Esophagus muscularis mucosa (tissue), 4 donors: Measurements from ENCODE around the gene NCKIPSD. TPM values are rescaled to one million over a fixed set of nuclear protein-coding genes. Genes with fewer than 3 reads are reported as not detected.

Experiments used
- DNase-seq: peaks from one replicate; pipeline ENCODE4 v3.0.0-alpha.2; 2017; ENCODE audit errors: extremely low spot score
- H3K27ac ChIP-seq, 4 donors: fragments of 200-600 bp; sonication (generic); replicated peaks in 1 of 4; 1 replicate in 3 of 4; 2 replicates in 1 of 4; pipeline ENCODE4 v1.5.1; 2016 to 2019; ENCODE audit warnings: mild to moderate bottlenecking in 1 of 4
- H3K27me3 ChIP-seq, 4 donors: fragments of 200-600 bp; sonication (generic); one replicate each; pipeline versions ENCODE4 v1.5.1 to v1.6.0; 2016 to 2019
- H3K36me3 ChIP-seq, 4 donors: fragments of 200-600 bp; sonication (generic); one replicate each; pipeline ENCODE4 v1.5.1; 2016 to 2019
- H3K4me1 ChIP-seq, 4 donors: fragments of 200-600 bp; sonication (generic); one replicate each; pipeline ENCODE4 v1.5.1; 2016 to 2019
- H3K4me3 ChIP-seq, 4 donors: fragments of 200-600 bp; sonication (generic); 1 replicate in 2 of 4; 2 replicates in 2 of 4; pipeline ENCODE4 v1.5.1; 2016 to 2019; ENCODE audit warnings: mild to moderate bottlenecking in 4 of 4, moderate library complexity in 1 of 4
- H3K9me3 ChIP-seq, 4 donors: fragments of 200-600 bp; sonication (generic); 1 replicate in 3 of 4; 2 replicates in 1 of 4; pipeline ENCODE4 v1.5.1; 2016 to 2019
- EP300 ChIP-seq: sonication (generic); formaldehyde crosslinking; IDR thresholded peaks from one replicate; pipeline ENCODE4 v1.6.1; 2017; ENCODE audit warnings: antibody characterized with exemption
- POLR2A ChIP-seq: fragments of 450-650 bp; IDR thresholded peaks from one replicate; pipeline ENCODE4 v1.6.1; 2017; ENCODE audit warnings: antibody characterized with exemption, moderate library complexity, mild to moderate bottlenecking, low read depth
- POLR2AphosphoS5 ChIP-seq, 2 donors: sonication (generic); formaldehyde crosslinking; IDR thresholded peaks; one replicate each; pipeline ENCODE4 v1.6.1; 2017; ENCODE audit warnings: antibody characterized with exemption in 2 of 2
- WGBS: methylation state at CpG from one replicate; pipeline ENCODE4 v1.1.5; 2018; 5-methylcytosine and 5-hydroxymethylcytosine counted together
- intact Hi-C: fragments of 100-400 bp; cut with DNase I; formaldehyde crosslinking; loops from one replicate; pipeline ENCODE4 v1.15.1; 2023
- total RNA-seq, 4 donors: library from RNA; depleted of rRNA; stranded (reverse); fragments of >200 nt; gene quantifications; one replicate each; pipeline versions ENCODE4 v1.1.0 to v1.2.1, GENCODE V29; 2016
- TF ChIP-seq, protein P1 (sequence below), 3 experiments: fragments of 200-600 bp in 2 of 3; fragments of 450-650 bp in 1 of 3; sonication (generic) in 2 of 3; IDR thresholded peaks; one replicate each; pipeline ENCODE4 v1.5.1; 2017 to 2019; ENCODE audit warnings: antibody characterized with exemption in 3 of 3, mild to moderate bottlenecking in 2 of 3, moderate library complexity in 1 of 3

NCKIPSD gene
- total RNA-seq, 4 donors from 2014 or later: 18.9 to 34.7 (median 29.1) TPM

GRCh38 chr3:48700731-48701405, 15.2 kb upstream of the NCKIPSD start:
- intact Hi-C loops: no loop called here
- H3K27ac ChIP-seq: no peak overlapping the region
- DNase-seq: no peak
- peaks cover 6 to 42% (median 27%) of the 10 kb centered on the region in 4 donors for H3K36me3 ChIP-seq
- H3K4me1 ChIP-seq: peaks cover 20 to 43% (median 34%) of the 10 kb centered on the region in 4 donors
- no peaks in the 10 kb centered on the region for H3K9me3 ChIP-seq
- WGBS: 88% methylated on average over 9 of the region's 11 CpGs
- H3K27me3 ChIP-seq: no peaks in the 10 kb centered on the region
- no peak overlapping the region for H3K4me3 ChIP-seq
- TF ChIP-seq, protein P1, sequence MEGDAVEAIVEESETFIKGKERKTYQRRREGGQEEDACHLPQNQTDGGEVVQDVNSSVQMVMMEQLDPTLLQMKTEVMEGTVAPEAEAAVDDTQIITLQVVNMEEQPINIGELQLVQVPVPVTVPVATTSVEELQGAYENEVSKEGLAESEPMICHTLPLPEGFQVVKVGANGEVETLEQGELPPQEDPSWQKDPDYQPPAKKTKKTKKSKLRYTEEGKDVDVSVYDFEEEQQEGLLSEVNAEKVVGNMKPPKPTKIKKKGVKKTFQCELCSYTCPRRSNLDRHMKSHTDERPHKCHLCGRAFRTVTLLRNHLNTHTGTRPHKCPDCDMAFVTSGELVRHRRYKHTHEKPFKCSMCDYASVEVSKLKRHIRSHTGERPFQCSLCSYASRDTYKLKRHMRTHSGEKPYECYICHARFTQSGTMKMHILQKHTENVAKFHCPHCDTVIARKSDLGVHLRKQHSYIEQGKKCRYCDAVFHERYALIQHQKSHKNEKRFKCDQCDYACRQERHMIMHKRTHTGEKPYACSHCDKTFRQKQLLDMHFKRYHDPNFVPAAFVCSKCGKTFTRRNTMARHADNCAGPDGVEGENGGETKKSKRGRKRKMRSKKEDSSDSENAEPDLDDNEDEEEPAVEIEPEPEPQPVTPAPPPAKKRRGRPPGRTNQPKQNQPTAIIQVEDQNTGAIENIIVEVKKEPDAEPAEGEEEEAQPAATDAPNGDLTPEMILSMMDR (IDR thresholded peaks at IDR 0.05): no peak
- no peak for TF ChIP-seq POLR2AphosphoS5 (IDR thresholded peaks at IDR 0.05)
- no peak for TF ChIP-seq EP300
- TF ChIP-seq POLR2A: no peak

DNA sequence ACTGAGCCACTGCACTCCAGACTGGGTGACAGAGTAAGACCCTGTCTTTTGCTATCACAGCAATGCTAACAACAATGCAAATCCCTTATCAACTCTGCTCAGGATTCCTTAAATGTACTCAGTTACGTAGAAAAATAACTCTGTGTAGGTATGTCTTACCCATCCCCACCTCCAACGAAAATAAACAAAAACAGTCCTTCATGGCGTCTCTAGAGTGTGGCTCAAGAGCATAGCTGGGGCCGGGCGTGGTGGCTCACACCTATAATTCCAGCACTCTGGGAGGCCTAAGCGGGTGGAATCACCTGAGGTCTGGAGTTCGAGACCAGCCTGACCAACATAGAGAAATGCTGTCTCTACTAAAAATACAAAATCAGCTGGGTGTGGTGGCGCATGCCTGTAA, 13.2 kb upstream of the NCKIPSD start:
- WGBS: 94% methylated on average over 8 of the region's 8 CpGs
- Histone ChIP-seq H3K4me3 (no peak overlapping the region), H3K27ac (no peak overlapping the region), H3K36me3 (peaks cover 6 to 50% (median 34%) of the 10 kb centered on the region in 4 donors), H3K4me1 (peaks cover 39 to 59% (median 48%) of the 10 kb centered on the region in 4 donors), H3K9me3 (no peaks in the 10 kb centered on the region), H3K27me3 (no peaks in the 10 kb centered on the region)
- no peak for DNase-seq
- TF ChIP-seq, protein P1 (IDR thresholded peaks at IDR 0.05): no peak
- TF ChIP-seq POLR2AphosphoS5 (IDR thresholded peaks at IDR 0.05): no peak
- TF ChIP-seq EP300: no peak
- TF ChIP-seq POLR2A: no peak
- intact Hi-C loops: no loop called here

- no peak for DNase-seq
- H3K27ac ChIP-seq: no peak overlapping the region
Measured at GRCh38 chr3:48697952-48698351, 12.2 kb upstream of the NCKIPSD start.

GRCh38 chr3:48696601-48697000, 10.9 kb upstream of the NCKIPSD start:
- H3K27ac ChIP-seq: peak overlapping the region in 2 of 4 donors; percentile 79 to 86

More at GRCh38 chr3:48697952-48698351, 12.2 kb upstream of the NCKIPSD start:
- H3K9me3 ChIP-seq: no peaks in the 10 kb centered on the region
- intact Hi-C loops: no loop called here
- TF ChIP-seq POLR2A (no peak), POLR2AphosphoS5 (IDR thresholded peaks at IDR 0.05) (no peak), EP300 (no peak)
- TF ChIP-seq, protein P1 (IDR thresholded peaks at IDR 0.05): no peak
- 95% methylated on average over 3 of the region's 3 CpGs for WGBS
- no peak overlapping the region for H3K4me3 ChIP-seq
- peaks cover 36 to 59% (median 49%) of the 10 kb centered on the region in 4 donors for H3K4me1 ChIP-seq
- peaks cover 8 to 60% (median 44%) of the 10 kb centered on the region in 4 donors for H3K36me3 ChIP-seq
- H3K27me3 ChIP-seq: no peaks in the 10 kb centered on the region

More at GRCh38 chr3:48696601-48697000, 10.9 kb upstream of the NCKIPSD start:
- H3K4me1 ChIP-seq: peaks cover 42 to 67% (median 49%) of the 10 kb centered on the region in 4 donors
- H3K27me3 ChIP-seq: no peaks in the 10 kb centered on the region
- no peaks in the 10 kb centered on the region for H3K9me3 ChIP-seq
- H3K4me3 ChIP-seq: no peak overlapping the region
- no peak for DNase-seq
- no peak for TF ChIP-seq EP300
- TF ChIP-seq POLR2AphosphoS5 (IDR thresholded peaks at IDR 0.05): no peak
- TF ChIP-seq, protein P1 (IDR thresholded peaks at IDR 0.05): no peak
- no peak for TF ChIP-seq POLR2A
- intact Hi-C loops: no loop called here
- peaks cover 22 to 71% (median 57%) of the 10 kb centered on the region in 4 donors for H3K36me3 ChIP-seq
